ENCODE results near the gene CNIH2. TPM values are rescaled to one million over a fixed set of nuclear protein-coding genes. Genes with fewer than 3 reads are reported as not detected.

The CNIH2 gene
- total and polyA plus RNA-seq, 2 of the 13 experiments (the other 11 are each of a cell fraction or from before 2014, with no cell fraction given) = 0.60 to 0.69 TPM

DNA sequence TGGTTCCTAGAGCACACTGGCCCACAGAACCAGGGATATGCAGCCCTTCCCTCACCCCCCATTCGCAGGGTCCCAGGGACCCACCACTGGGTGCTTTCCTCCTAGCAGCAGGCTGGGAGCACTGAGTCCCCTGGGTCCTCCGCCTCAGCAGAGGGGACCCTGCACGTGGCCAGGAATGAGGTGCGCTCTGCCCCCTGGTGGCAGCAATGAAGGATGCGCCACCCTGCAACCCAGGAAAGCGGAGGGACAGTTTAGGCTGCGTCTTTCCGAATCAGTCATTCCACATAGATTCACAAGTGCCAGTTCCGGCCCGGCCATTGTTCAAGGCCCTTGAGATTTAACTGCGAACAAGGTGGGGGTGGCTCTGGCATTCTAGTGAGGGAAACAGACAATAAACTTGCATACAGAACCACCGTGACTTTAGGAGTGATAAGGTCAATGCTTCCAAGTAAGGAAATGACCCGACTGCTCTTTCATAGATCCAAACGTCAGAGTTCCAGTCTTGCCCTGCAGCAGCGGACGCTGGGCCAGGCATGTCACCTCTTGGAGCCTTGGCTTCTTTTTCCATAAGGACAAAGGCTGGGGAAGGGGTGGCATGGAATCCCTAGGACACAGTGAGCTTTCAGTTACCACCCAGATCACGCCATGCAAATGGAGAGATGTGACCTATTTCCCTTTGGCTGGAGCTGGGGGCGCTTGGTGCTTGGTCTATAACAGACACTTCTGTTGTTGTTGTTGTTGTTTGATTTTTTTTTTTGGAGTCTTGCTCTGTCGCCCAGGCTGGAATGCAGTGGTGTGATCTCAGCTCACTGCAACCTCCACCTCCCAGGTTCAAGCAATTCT is 50.5 kb downstream of the CNIH2 start (continued):
- TF ChIP-seq EEA1 (CRISPR knock-in tag; IDR thresholded peaks at IDR 0.05; ENCODE audit: borderline replicate concordance) (no peak), HNRNPUL1 (IDR thresholded peaks at IDR 0.05; ENCODE audit: low read depth, low read length) (no peak), ZNF546 (CRISPR knock-in tag; conservative IDR thresholded peaks at IDR 0.05) (0 out of 2 replicates have a peak, but pooled peaks have one; percentile 73), RORA (CRISPR knock-in tag; IDR thresholded peaks at IDR 0.05) (no peak), CENPX (CRISPR knock-in tag; IDR thresholded peaks at IDR 0.05) (no peak), ZSCAN25 (CRISPR knock-in tag; IDR thresholded peaks at IDR 0.05) (no peak; the same call in 1 of the 2 replicates), MBD4 (IDR thresholded peaks at IDR 0.05; ENCODE audit: borderline replicate concordance, low read length) (no peak), RBAK (CRISPR knock-in tag; IDR thresholded peaks at IDR 0.05) (no peak), BCL6 (CRISPR knock-in tag; IDR thresholded peaks at IDR 0.05) (peak; percentile 70), ZNF616 (CRISPR knock-in tag; IDR thresholded peaks at IDR 0.05; ENCODE audit: low read depth) (no peak), ZNF317 (CRISPR knock-in tag; IDR thresholded peaks at IDR 0.05) (peak; percentile 38; the same call in 1 of the 2 replicates), FOXK1 (CRISPR knock-in tag; IDR thresholded peaks at IDR 0.05; ENCODE audit: borderline replicate concordance, low read depth) (peak; percentile 57; the same call in 1 of the 2 replicates), ZBTB38 (CRISPR knock-in tag; IDR thresholded peaks at IDR 0.05) (no peak; the same call in 1 of the 2 replicates), NFKB2 (CRISPR knock-in tag; IDR thresholded peaks at IDR 0.05; ENCODE audit: borderline replicate concordance) (peak; percentile 85; the same call in 1 of the 2 replicates)
- TF ChIP-seq, protein P1, sequence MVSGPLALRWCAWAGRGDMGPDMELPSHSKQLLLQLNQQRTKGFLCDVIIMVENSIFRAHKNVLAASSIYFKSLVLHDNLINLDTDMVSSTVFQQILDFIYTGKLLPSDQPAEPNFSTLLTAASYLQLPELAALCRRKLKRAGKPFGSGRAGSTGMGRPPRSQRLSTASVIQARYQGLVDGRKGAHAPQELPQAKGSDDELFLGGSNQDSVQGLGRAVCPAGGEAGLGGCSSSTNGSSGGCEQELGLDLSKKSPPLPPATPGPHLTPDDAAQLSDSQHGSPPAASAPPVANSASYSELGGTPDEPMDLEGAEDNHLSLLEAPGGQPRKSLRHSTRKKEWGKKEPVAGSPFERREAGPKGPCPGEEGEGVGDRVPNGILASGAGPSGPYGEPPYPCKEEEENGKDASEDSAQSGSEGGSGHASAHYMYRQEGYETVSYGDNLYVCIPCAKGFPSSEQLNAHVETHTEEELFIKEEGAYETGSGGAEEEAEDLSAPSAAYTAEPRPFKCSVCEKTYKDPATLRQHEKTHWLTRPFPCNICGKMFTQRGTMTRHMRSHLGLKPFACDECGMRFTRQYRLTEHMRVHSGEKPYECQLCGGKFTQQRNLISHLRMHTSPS (CRISPR knock-in tag; IDR thresholded peaks at IDR 0.05; ENCODE audit: low read depth) = peak; percentile 17; the same call in 1 of the 2 replicates
- TF ChIP-seq, protein P2, sequence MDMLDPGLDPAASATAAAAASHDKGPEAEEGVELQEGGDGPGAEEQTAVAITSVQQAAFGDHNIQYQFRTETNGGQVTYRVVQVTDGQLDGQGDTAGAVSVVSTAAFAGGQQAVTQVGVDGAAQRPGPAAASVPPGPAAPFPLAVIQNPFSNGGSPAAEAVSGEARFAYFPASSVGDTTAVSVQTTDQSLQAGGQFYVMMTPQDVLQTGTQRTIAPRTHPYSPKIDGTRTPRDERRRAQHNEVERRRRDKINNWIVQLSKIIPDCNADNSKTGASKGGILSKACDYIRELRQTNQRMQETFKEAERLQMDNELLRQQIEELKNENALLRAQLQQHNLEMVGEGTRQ (IDR thresholded peaks at IDR 0.05; ENCODE audit: low read depth, low read length) = peak; percentile 53; the same call in 1 of the 2 replicates
- TF ChIP-seq, protein P2 (CRISPR knock-in tag; IDR thresholded peaks at IDR 0.05; ENCODE audit: borderline replicate concordance) = no peak; the same call in 1 of the 2 replicates
- TF ChIP-seq, protein P3, sequence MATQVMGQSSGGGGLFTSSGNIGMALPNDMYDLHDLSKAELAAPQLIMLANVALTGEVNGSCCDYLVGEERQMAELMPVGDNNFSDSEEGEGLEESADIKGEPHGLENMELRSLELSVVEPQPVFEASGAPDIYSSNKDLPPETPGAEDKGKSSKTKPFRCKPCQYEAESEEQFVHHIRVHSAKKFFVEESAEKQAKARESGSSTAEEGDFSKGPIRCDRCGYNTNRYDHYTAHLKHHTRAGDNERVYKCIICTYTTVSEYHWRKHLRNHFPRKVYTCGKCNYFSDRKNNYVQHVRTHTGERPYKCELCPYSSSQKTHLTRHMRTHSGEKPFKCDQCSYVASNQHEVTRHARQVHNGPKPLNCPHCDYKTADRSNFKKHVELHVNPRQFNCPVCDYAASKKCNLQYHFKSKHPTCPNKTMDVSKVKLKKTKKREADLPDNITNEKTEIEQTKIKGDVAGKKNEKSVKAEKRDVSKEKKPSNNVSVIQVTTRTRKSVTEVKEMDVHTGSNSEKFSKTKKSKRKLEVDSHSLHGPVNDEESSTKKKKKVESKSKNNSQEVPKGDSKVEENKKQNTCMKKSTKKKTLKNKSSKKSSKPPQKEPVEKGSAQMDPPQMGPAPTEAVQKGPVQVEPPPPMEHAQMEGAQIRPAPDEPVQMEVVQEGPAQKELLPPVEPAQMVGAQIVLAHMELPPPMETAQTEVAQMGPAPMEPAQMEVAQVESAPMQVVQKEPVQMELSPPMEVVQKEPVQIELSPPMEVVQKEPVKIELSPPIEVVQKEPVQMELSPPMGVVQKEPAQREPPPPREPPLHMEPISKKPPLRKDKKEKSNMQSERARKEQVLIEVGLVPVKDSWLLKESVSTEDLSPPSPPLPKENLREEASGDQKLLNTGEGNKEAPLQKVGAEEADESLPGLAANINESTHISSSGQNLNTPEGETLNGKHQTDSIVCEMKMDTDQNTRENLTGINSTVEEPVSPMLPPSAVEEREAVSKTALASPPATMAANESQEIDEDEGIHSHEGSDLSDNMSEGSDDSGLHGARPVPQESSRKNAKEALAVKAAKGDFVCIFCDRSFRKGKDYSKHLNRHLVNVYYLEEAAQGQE (IDR thresholded peaks at IDR 0.05; ENCODE audit: borderline replicate concordance in 1 of 2, low read depth in 1 of 2, low read length in 2 of 2) = peak in 1 of 2 experiments; percentile 22; a peak in 1 of 4 replicates

Data from HepG2 (cell line).